A673 (cell line): ENCODE measurements around the gene PRPF4. TPM values are rescaled to one million over a fixed set of nuclear protein-coding genes. Genes with fewer than 3 reads are reported as not detected.

ENCODE experiments used
- BruUV-seq: library from RNA; stranded (reverse); fragments of 400-500 nt; replicated peaks from 2 replicates; lab custom pipeline; 2021; lab: Mats Ljungman, UMichigan
- CTCF ChIA-PET: fragments of 300-600 bp; sonication (Branson Sonifier 250); formaldehyde crosslinking; loops from one replicate; lab custom pipeline; 2022; ENCODE audit warnings: antibody characterized with exemption; lab: Charles Lee
- POLR2A ChIA-PET: fragments of 300-600 bp; sonication (Branson Sonifier 250); formaldehyde crosslinking; loops from one replicate; lab custom pipeline; 2022; ENCODE audit warnings: antibody characterized with exemption; ENCODE audit not compliant: low non-redundant PET; lab: Charles Lee
- DNase-seq: peaks from one replicate; pipeline ENCODE4 v3.0.0-alpha.2; 2015; ENCODE audit warnings: low spot score
- H3K27ac ChIP-seq: fragments of 200-600 bp; sonication (generic); 2 replicates; pipeline ENCODE4 v1.5.1; 2016; ENCODE audit warnings: mixed run types, low read depth, mild to moderate bottlenecking, mixed read lengths, antibody characterized with exemption, low read length; ENCODE audit not compliant: poor library complexity, severe bottlenecking
- H3K27me3 ChIP-seq: fragments of 200-600 bp; sonication (generic); replicated peaks from 2 replicates; pipeline ENCODE4 v1.6.1; 2017; ENCODE audit warnings: mixed run types, low read depth, mild to moderate bottlenecking, mixed read lengths, antibody characterized with exemption, low read length; ENCODE audit not compliant: insufficient read depth, poor library complexity
- H3K36me3 ChIP-seq: fragments of 200-600 bp; sonication (generic); 2 replicates; pipeline ENCODE4 v1.6.1; 2016; ENCODE audit warnings: mixed run types, mild to moderate bottlenecking, mixed read lengths, antibody characterized with exemption, low read length; ENCODE audit not compliant: insufficient read depth, poor library complexity, severe bottlenecking
- H3K4me1 ChIP-seq: fragments of 200-600 bp; sonication (generic); 2 replicates; pipeline ENCODE4 v1.6.1; 2017; ENCODE audit warnings: mixed run types, mild to moderate bottlenecking, mixed read lengths, antibody characterized with exemption, low read length; ENCODE audit not compliant: insufficient read depth, poor library complexity, severe bottlenecking
- H3K4me3 ChIP-seq: fragments of 200-600 bp; sonication (generic); 2 replicates; pipeline ENCODE4 v1.5.1; 2016; ENCODE audit warnings: low read depth, mixed run types, mild to moderate bottlenecking, mixed read lengths, low read length; ENCODE audit not compliant: poor library complexity, severe bottlenecking
- H3K9me3 ChIP-seq: fragments of 200-600 bp; sonication (generic); 2 replicates; pipeline ENCODE4 v1.6.1; 2016; ENCODE audit warnings: mixed run types, low read depth, mild to moderate bottlenecking, mixed read lengths, antibody characterized with exemption, low read length; ENCODE audit not compliant: poor library complexity, severe bottlenecking
- EZH2 ChIP-seq: fragments of 200-600 bp; sonication (generic); IDR thresholded peaks from 2 replicates; pipeline ENCODE4 v1.6.1; 2017; ENCODE audit warnings: borderline replicate concordance, low read depth, mild to moderate bottlenecking, mixed read lengths, antibody characterized with exemption, low read length; ENCODE audit not compliant: poor library complexity, severe bottlenecking
- intact Hi-C: fragments of 100-400 bp; cut with micrococcal nuclease; formaldehyde crosslinking; loops from one replicate; pipeline ENCODE4 v1.10.0; 2022; ENCODE audit not compliant: unreplicated experiment
- total RNA-seq: library from RNA; stranded (reverse); gene quantifications from 2 replicates; pipeline ENCODE4 v1.2.3, GENCODE V29; 2021
- TF ChIP-seq, protein P1 (sequence below): fragments of 300-800, 200-600 bp; sonication (generic); conservative IDR thresholded peaks from 2 replicates; pipeline ENCODE4 v1.5.1; 2017; ENCODE audit warnings: low read depth, mild to moderate bottlenecking, antibody characterized with exemption, low read length, moderate library complexity, mixed read lengths

The PRPF4 gene
- total RNA-seq, 1 experiment from 2014 or later, result 59.8 TPM

DNA sequence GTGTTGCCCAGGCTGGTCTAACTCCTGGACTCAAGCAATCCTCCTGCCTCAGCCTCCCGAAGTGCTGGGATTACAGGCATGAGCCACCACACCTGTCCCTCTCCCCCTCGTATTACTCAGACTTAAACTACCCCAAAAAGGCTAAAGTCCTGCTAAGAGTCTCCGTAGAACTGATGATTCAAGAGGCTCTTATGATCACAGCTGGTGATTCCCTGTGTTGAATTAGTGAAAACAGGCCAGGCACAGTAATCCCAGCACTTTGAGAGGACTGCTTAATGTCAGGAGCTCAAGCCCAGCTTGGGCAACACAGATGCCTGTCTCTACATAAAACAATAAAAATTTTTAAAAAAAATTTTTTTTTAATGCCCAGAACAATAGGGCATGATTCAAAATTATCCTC is 9.3 kb upstream of the PRPF4 start:
- BruUV-seq, result no TSS peak
- peak; percentile 4 for DNase-seq
- intact Hi-C loops, result no loop called here
- Histone ChIP-seq H3K4me1 (no peaks in the 10 kb centered on the region), H3K27me3 (no peaks in the 10 kb centered on the region), H3K36me3 (peaks cover 27% of the 10 kb centered on the region), H3K4me3 (no peak overlapping the region), H3K27ac (no peak overlapping the region), H3K9me3 (no peaks in the 10 kb centered on the region)
- TF ChIP-seq EZH2, result no peak
- TF ChIP-seq, protein P1, sequence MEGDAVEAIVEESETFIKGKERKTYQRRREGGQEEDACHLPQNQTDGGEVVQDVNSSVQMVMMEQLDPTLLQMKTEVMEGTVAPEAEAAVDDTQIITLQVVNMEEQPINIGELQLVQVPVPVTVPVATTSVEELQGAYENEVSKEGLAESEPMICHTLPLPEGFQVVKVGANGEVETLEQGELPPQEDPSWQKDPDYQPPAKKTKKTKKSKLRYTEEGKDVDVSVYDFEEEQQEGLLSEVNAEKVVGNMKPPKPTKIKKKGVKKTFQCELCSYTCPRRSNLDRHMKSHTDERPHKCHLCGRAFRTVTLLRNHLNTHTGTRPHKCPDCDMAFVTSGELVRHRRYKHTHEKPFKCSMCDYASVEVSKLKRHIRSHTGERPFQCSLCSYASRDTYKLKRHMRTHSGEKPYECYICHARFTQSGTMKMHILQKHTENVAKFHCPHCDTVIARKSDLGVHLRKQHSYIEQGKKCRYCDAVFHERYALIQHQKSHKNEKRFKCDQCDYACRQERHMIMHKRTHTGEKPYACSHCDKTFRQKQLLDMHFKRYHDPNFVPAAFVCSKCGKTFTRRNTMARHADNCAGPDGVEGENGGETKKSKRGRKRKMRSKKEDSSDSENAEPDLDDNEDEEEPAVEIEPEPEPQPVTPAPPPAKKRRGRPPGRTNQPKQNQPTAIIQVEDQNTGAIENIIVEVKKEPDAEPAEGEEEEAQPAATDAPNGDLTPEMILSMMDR, result no peak
- POLR2A ChIA-PET, result no interaction called here
- CTCF ChIA-PET, result no interaction called here

DNA sequence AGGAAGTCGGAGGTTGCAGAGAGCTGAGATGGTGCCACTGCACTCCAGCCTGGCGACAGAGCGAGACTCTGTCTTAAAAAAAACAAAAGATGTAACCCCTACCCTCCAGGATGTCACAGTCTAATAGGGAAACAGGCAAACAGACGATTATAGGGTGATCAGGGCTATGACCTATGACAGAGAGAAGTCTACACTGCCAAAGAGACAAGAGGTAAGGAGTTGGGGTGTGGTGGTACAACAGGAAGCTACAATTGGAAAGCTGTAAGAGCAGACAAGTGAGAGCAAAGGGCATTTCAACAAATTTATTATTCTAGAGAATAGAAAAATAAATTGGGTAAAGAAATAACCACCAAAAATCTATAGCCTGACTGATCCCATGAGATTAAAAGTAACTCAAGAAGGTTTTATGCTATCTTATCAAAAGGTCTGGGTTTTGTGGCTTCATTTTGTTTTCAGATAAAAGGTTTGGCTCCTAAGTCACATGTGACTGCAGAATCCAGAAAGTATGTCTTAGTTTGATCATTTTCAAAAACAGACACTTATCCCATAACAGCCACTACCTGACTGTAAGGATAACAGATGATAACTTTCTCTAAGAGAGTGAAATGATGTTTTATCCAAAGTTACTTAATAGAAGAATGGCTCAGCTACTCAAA is 7.4 kb upstream of the PRPF4 start:
- TF ChIP-seq, protein P1, result no peak
- TF ChIP-seq EZH2, result no peak

DNA sequence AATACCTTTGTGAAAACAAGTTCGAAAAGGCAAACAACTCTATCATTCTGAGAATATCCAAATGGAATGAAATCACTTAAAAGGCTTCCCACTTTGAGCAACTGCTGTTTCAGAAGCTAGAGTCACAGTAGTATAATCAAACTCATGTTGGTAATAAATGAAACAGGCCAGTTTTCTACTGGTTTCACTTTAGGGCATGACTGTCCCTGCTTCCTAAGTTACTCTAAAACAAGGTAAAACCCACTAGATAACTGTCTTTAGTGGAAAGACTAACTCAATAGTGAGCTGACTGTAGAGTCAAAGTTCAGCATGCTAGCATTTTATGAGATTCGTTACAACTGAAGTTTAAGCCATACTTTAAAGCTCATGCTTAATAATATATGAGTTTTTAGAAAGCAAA is 6.1 kb upstream of the PRPF4 start:
- TF ChIP-seq EZH2, result no peak
- TF ChIP-seq, protein P1, result no peak
- ChIA-PET POLR2A (interaction anchor here (0.6 kb wide), 1 partner anchor 687 kb away, joined by 12 read pairs; no protein-coding TSS in a partner anchor), CTCF (no interaction called here)
- intact Hi-C loops, result no loop called here
- BruUV-seq, result no TSS peak
- peaks cover 5% of the 10 kb centered on the region for H3K4me1 ChIP-seq
- H3K27ac ChIP-seq, result no peak overlapping the region
- H3K9me3 ChIP-seq, result no peaks in the 10 kb centered on the region
- no peak overlapping the region for H3K4me3 ChIP-seq
- H3K36me3 ChIP-seq, result peaks cover 46% of the 10 kb centered on the region
- DNase-seq, result no peak
- no peaks in the 10 kb centered on the region for H3K27me3 ChIP-seq

More for the DNA sequence above, 7.4 kb upstream of the PRPF4 start:
- H3K4me3 ChIP-seq, result no peak overlapping the region
- H3K9me3 ChIP-seq, result no peaks in the 10 kb centered on the region
- H3K27me3 ChIP-seq, result no peaks in the 10 kb centered on the region
- no peak for DNase-seq
- no peaks in the 10 kb centered on the region for H3K4me1 ChIP-seq
- H3K27ac ChIP-seq, result no peak overlapping the region
- CTCF ChIA-PET, result no interaction called here
- no TSS peak for BruUV-seq
- H3K36me3 ChIP-seq, result peaks cover 43% of the 10 kb centered on the region
- intact Hi-C loops, result no loop called here
- POLR2A ChIA-PET, result no interaction called here
